Prostate gland (tissue), 2 donors: ENCODE results near the gene ITGA3.

Experiments used
- CTCF ChIP-seq, 4 experiments: fragments of 200-600 bp in 2 of 4; fragments of 450-650 bp in 2 of 4; sonication (generic) in 2 of 4; IDR thresholded peaks; 1 replicate in 3 of 4; 2 replicates in 1 of 4; pipeline ENCODE4 v1.5.1; 2016 to 2019; ENCODE audit warnings: antibody characterized with exemption in 4 of 4, mild to moderate bottlenecking in 2 of 4, moderate library complexity in 2 of 4
- POLR2A ChIP-seq: fragments of 450-650 bp; IDR thresholded peaks from one replicate; pipeline ENCODE4 v1.6.1; 2016; ENCODE audit warnings: antibody characterized with exemption, mild to moderate bottlenecking

GRCh38 chr17:50036455-50037261 lies 19.3 kb upstream of the ITGA3 start:
- no peak for TF ChIP-seq CTCF (IDR thresholded peaks at IDR 0.05)
- TF ChIP-seq POLR2A, result no peak
